ENCODE measurements around the gene PHEX. TPM values are rescaled to one million over a fixed set of nuclear protein-coding genes. Genes with fewer than 3 reads are reported as not detected.

Gene PHEX
- 1 to 10 TPM in 1 of 4 donors, under 1 TPM in 3; 0.52 to 1.2 (median 0.65) TPM for total RNA-seq

DNA sequence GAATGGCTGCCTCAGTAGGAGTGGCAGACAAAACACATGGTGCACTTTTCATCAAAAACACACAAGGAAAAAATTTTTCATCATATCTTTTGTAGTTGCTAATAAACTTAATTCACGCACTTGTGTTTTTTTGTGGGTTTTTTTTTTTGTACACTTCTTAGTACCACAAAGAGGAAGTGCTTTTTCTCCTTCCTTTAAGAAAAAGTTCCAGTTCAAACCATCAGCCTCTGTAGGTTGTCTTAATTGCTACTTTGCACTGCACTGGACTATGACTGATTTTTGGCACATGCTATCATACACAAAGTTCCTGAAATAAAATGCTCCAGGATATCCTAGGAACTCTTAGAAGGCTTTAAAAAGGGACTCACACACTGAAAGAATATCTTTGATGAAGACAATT lies at the start of gene PHEX:
PHEX (plus strand) TSS at position 242 of the 400 bp plus-strand sequence. CDS start 681 bp downstream, outside the sequence.
- DNase-seq (ENCODE audit: extremely low spot score): no peak
- Histone ChIP-seq H3K4me3 (no peak within 1 kb of the TSS), H3K27ac (replicated peaks in 1 of 4) (no peak within 1 kb of the TSS), H3K9me3 (no peaks in the 10 kb centered on the region), H3K27me3 (no peaks in the 10 kb centered on the region), H3K36me3 (no peaks in the 10 kb centered on the region), H3K4me1 (no peaks in the 10 kb centered on the region)
- TF ChIP-seq EP300 (IDR thresholded peaks at IDR 0.05): no peak
- TF ChIP-seq POLR2AphosphoS5 (IDR thresholded peaks at IDR 0.05): no peak
- no peak for TF ChIP-seq POLR2A (IDR thresholded peaks at IDR 0.05; ENCODE audit: low read depth)
- TF ChIP-seq, protein P1, sequence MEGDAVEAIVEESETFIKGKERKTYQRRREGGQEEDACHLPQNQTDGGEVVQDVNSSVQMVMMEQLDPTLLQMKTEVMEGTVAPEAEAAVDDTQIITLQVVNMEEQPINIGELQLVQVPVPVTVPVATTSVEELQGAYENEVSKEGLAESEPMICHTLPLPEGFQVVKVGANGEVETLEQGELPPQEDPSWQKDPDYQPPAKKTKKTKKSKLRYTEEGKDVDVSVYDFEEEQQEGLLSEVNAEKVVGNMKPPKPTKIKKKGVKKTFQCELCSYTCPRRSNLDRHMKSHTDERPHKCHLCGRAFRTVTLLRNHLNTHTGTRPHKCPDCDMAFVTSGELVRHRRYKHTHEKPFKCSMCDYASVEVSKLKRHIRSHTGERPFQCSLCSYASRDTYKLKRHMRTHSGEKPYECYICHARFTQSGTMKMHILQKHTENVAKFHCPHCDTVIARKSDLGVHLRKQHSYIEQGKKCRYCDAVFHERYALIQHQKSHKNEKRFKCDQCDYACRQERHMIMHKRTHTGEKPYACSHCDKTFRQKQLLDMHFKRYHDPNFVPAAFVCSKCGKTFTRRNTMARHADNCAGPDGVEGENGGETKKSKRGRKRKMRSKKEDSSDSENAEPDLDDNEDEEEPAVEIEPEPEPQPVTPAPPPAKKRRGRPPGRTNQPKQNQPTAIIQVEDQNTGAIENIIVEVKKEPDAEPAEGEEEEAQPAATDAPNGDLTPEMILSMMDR (IDR thresholded peaks at IDR 0.05): no peak
- 73% methylated on average over 1 of the region's 1 CpG for WGBS
- intact Hi-C loops (cut with DNase I): no loop called here

DNA sequence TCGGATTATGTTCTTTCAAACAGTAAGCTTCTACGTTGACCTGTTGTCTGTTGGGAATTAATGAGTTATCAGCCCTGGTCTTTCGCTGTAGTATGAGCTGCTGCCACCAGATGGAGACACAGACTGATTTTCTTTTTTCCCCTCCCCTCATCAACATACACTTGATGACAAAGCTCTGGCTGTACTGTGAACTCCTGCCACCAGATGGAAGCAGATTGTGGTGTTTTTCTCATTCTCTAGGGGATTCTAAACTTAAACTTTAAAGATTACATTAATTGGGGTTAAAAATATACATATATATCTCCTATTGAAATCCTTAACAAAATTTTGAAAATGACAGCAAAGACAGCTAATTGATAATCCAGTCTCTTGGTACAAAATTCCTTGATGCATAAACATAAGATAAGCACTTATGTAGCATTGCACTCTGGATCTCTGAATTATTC lies 46.8 kb upstream of the PHEX start:
- 8% methylated on average over 3 of the region's 3 CpGs for WGBS
- no peak for DNase-seq (ENCODE audit: extremely low spot score)
- Histone ChIP-seq H3K9me3 (no peaks in the 10 kb centered on the region), H3K27me3 (no peaks in the 10 kb centered on the region), H3K4me3 (no peak overlapping the region), H3K4me1 (peaks cover 0 to 7% (median 2%) of the 10 kb centered on the region in 4 donors), H3K27ac (replicated peaks in 1 of 4) (no peak overlapping the region), H3K36me3 (peaks cover 0 to 14% (median 6%) of the 10 kb centered on the region in 4 donors)
- peak; percentile 24 to 36 for TF ChIP-seq POLR2AphosphoS5 (IDR thresholded peaks at IDR 0.05)
- no peak for TF ChIP-seq POLR2A (IDR thresholded peaks at IDR 0.05; ENCODE audit: low read depth)
- TF ChIP-seq, protein P1 (IDR thresholded peaks at IDR 0.05): peak; percentile 82 to 96 (median 92)
- intact Hi-C loops (cut with DNase I): loop anchor here (2.0 to 10.0 kb wide), 2 partner anchors 209 to 759 kb away; no protein-coding TSS in a partner anchor

DNA sequence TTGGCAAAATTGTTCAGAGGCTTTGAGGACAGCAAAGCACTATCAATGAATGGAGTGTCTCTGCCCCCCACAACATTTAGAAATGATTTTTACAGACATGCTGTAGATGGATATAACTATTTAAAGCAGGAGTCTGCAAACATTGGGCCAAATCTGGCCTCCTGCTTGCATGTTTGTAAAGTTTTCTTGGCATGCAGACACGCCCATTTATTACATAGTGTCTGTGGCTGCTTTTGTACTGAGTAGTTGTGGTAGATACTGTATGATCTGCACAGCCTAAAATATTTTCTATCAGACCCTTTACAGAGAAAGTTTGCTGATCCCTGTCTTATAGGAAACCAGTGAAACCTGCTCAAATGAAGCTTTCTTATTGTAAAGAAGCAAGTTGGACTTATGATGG lies 45.5 kb upstream of the PHEX start:
- no peak for TF ChIP-seq POLR2A (IDR thresholded peaks at IDR 0.05; ENCODE audit: low read depth)
- no peak for TF ChIP-seq POLR2AphosphoS5 (IDR thresholded peaks at IDR 0.05)
- TF ChIP-seq, protein P1 (IDR thresholded peaks at IDR 0.05): no peak
- Histone ChIP-seq H3K36me3 (peaks cover 0 to 14% (median 6%) of the 10 kb centered on the region in 4 donors), H3K4me1 (peaks cover 0 to 7% (median 2%) of the 10 kb centered on the region in 4 donors), H3K27me3 (no peaks in the 10 kb centered on the region), H3K27ac (replicated peaks in 1 of 4) (no peak overlapping the region), H3K9me3 (no peaks in the 10 kb centered on the region), H3K4me3 (no peak overlapping the region)
- WGBS: 33% methylated on average over 1 of the region's 1 CpG
- intact Hi-C loops (cut with DNase I): loop anchor here (10.0 kb wide), 1 partner anchor 758 kb away; no protein-coding TSS in a partner anchor
- no peak for DNase-seq (ENCODE audit: extremely low spot score)

DNA sequence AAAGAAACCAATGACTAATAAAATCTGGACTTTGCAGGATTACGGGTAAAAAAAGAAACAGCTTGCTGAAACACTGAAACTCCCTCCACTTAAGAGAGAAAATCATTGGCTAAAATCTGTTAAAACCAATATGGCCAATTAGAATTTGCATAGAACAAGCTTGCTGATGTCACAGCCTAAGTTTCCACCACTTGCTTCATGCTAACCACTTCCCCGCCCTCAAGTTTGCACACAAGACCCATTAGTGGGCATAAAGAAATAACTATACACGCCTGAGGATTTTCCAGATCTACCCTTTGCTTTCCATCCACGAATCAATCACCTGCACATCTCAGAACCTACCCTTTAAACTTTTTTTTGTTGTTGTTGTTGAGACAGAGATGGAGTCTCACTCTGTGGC lies 42.7 kb upstream of the PHEX start:
- TF ChIP-seq, protein P1 (IDR thresholded peaks at IDR 0.05): no peak
- no peak for TF ChIP-seq EP300 (IDR thresholded peaks at IDR 0.05)
- TF ChIP-seq POLR2A (IDR thresholded peaks at IDR 0.05; ENCODE audit: low read depth): no peak
- no peak for TF ChIP-seq POLR2AphosphoS5 (IDR thresholded peaks at IDR 0.05)
- no peaks in the 10 kb centered on the region for H3K27me3 ChIP-seq
- intact Hi-C loops (cut with DNase I): loop anchor here (10.0 kb wide), 1 partner anchor 755 kb away; no protein-coding TSS in a partner anchor
- no peak overlapping the region for H3K4me3 ChIP-seq
- H3K27ac ChIP-seq (replicated peaks in 1 of 4): no peak overlapping the region
- peaks cover 0 to 4% (median 2%) of the 10 kb centered on the region in 4 donors for H3K4me1 ChIP-seq
- 70% methylated on average over 4 of the region's 4 CpGs for WGBS
- DNase-seq (ENCODE audit: extremely low spot score): no peak
- H3K36me3 ChIP-seq: peaks cover 0 to 23% (median 7%) of the 10 kb centered on the region in 4 donors
- no peaks in the 10 kb centered on the region for H3K9me3 ChIP-seq

DNA sequence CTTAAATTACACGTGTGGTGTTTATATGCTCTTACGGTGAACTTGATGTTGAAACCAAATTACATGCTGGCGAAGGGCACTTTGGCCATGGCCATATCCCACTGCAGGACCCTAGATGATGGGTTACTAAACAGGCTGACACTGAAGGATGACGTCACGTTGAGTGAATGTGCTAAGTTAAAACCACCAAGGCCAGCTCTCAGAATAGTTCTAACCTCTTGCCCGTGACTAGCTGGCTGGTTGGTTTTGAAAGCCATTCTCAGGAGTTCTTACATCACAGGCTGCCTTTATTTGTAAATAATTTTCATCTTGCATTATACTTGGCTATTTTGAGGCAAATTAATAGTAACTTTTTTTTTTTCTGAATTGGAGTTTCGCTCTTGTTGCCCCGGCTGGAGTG lies 41.3 kb upstream of the PHEX start:
- no peak overlapping the region for H3K27ac ChIP-seq (replicated peaks in 1 of 4)
- H3K36me3 ChIP-seq: peaks cover 0 to 23% (median 7%) of the 10 kb centered on the region in 4 donors
- WGBS: 88% methylated on average over 8 of the region's 8 CpGs
- no peaks in the 10 kb centered on the region for H3K27me3 ChIP-seq
- no peak for DNase-seq (ENCODE audit: extremely low spot score)
- no peak overlapping the region for H3K4me3 ChIP-seq
- intact Hi-C loops (cut with DNase I): no loop called here
- H3K4me1 ChIP-seq: peaks cover 0 to 4% (median 0%) of the 10 kb centered on the region in 4 donors
- H3K9me3 ChIP-seq: no peaks in the 10 kb centered on the region
- TF ChIP-seq, protein P1 (IDR thresholded peaks at IDR 0.05): no peak
- TF ChIP-seq EP300 (IDR thresholded peaks at IDR 0.05) (no peak), POLR2A (IDR thresholded peaks at IDR 0.05; ENCODE audit: low read depth) (no peak), POLR2AphosphoS5 (IDR thresholded peaks at IDR 0.05) (no peak)

Data from esophagus muscularis mucosa (tissue), 4 donors.